Nephron progenitor cell (in vitro differentiated cells): ENCODE data around the gene PLCH2.
"Not testable (repeated sequence)": the region's sequence is repeated elsewhere in the genome, so short reads cannot be mapped to it uniquely, and the experiment has no call there.

Experiments
- DNase-seq: peaks from one replicate; pipeline ENCODE4 v3.0.0; 2021
- H3K27ac Mint-ChIP-seq: 2 replicates; pipeline ENCODE4 v1.8.0; 2021; ENCODE audit warnings: mild to moderate bottlenecking, moderate library complexity, mixed read lengths
- H3K27me3 Mint-ChIP-seq: 2 replicates; pipeline ENCODE4 v1.8.0; 2021; ENCODE audit warnings: mild to moderate bottlenecking, low read depth, mixed read lengths; ENCODE audit not compliant: poor library complexity
- H3K36me3 Mint-ChIP-seq: 2 replicates; pipeline ENCODE4 v1.8.0; 2021; ENCODE audit warnings: low read depth, mixed read lengths
- H3K4me1 Mint-ChIP-seq: 2 replicates; pipeline ENCODE4 v1.8.0; 2021; ENCODE audit warnings: mixed read lengths
- H3K4me3 Mint-ChIP-seq: 2 replicates; pipeline ENCODE4 v1.8.0; 2021; ENCODE audit warnings: mild to moderate bottlenecking, moderate library complexity, mixed read lengths
- H3K9me3 Mint-ChIP-seq: 2 replicates; pipeline ENCODE4 v1.8.0; 2021; ENCODE audit warnings: mild to moderate bottlenecking, moderate library complexity, mixed read lengths
- TF ChIP-seq, protein P1 (sequence below): fragments of 200-600 bp; sonication (generic); IDR thresholded peaks from 2 replicates; pipeline ENCODE4 v1.5.0; 2021; ENCODE audit warnings: antibody characterized with exemption

PLCH2 gene

DNA sequence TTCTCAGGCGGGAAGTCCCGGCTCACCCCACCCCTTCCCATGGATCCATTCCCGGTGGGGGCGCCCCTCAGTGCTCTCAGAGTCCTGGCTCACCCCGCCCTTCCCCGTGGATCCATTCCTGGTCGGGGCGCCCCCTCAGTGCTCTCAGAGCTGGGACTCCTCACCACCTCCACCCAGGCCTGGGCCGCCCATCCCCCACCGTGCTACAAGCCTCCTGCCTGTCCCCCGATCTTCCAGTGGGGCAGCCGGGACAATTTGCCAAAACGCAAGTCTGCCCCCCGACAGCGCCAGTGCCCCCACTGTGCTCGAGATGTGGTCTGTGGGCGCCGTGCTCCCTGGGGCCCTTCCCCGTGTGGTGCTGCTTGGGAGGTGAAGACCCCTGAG lies 23.2 kb upstream of the PLCH2 start:
- DNase-seq = no peak
- H3K9me3 Mint-ChIP-seq = no peaks in the 10 kb centered on the region
- TF ChIP-seq, protein P1, sequence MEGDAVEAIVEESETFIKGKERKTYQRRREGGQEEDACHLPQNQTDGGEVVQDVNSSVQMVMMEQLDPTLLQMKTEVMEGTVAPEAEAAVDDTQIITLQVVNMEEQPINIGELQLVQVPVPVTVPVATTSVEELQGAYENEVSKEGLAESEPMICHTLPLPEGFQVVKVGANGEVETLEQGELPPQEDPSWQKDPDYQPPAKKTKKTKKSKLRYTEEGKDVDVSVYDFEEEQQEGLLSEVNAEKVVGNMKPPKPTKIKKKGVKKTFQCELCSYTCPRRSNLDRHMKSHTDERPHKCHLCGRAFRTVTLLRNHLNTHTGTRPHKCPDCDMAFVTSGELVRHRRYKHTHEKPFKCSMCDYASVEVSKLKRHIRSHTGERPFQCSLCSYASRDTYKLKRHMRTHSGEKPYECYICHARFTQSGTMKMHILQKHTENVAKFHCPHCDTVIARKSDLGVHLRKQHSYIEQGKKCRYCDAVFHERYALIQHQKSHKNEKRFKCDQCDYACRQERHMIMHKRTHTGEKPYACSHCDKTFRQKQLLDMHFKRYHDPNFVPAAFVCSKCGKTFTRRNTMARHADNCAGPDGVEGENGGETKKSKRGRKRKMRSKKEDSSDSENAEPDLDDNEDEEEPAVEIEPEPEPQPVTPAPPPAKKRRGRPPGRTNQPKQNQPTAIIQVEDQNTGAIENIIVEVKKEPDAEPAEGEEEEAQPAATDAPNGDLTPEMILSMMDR = no peak
- peaks cover 14% of the 10 kb centered on the region for H3K4me1 Mint-ChIP-seq
- no peaks in the 10 kb centered on the region for H3K36me3 Mint-ChIP-seq
- peaks cover 7% of the 10 kb centered on the region for H3K27me3 Mint-ChIP-seq
- H3K27ac Mint-ChIP-seq = no peak overlapping the region
- no peak overlapping the region for H3K4me3 Mint-ChIP-seq

DNA sequence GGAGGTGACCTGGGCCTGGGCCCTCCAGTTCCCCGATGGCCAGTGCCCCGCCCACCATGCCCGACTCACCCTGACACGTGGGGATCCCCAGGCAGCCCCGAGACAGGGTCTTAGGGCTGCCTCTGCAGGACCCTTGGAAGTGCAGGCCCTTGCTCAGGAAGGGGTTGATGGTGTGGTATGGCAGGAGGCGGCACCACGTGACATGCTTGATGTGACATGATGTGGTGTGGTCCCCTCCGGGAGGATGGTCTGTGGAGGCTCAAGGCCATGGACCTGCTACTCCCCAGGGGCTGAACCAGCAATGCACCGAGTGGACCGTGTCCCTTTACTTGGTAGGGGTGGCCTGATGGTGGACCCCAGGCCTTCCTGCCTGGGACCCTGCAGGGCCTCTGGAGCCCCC lies 21.9 kb upstream of the PLCH2 start:
- H3K36me3 Mint-ChIP-seq = no peaks in the 10 kb centered on the region
- peaks cover under 1% of the 10 kb centered on the region for H3K27me3 Mint-ChIP-seq
- no peak overlapping the region for H3K4me3 Mint-ChIP-seq
- peaks cover 8% of the 10 kb centered on the region for H3K4me1 Mint-ChIP-seq
- TF ChIP-seq, protein P1 = no peak
- H3K9me3 Mint-ChIP-seq = no peaks in the 10 kb centered on the region
- no peak overlapping the region for H3K27ac Mint-ChIP-seq
- DNase-seq = no peak

DNA sequence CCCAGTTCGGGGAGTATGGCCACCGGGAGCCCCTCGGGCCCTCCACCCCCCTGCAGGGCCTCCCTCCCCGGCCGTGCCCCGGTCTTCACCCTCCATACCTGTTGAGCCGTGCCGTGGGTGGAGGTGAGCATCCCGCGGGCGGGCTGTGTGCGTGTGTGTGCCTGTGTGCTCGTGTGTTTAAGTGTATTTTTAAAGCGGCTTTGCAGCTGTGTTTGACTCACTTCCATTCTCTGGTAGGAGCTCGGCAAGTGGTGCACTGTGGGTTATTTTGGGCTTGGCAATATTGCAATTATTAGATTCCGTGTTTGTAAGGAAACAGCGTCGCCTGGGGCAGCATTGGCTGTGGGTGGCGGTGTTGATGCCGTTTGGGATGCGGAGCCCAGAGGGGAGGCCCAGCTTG lies 20.3 kb upstream of the PLCH2 start:
- TF ChIP-seq, protein P1 = no peak
- Mint-ChIP-seq H3K27ac (no peak overlapping the region), H3K36me3 (no peaks in the 10 kb centered on the region), H3K27me3 (no peaks in the 10 kb centered on the region), H3K9me3 (no peaks in the 10 kb centered on the region), H3K4me1 (peaks cover 16% of the 10 kb centered on the region), H3K4me3 (no peak overlapping the region)
- DNase-seq = no peak

DNA sequence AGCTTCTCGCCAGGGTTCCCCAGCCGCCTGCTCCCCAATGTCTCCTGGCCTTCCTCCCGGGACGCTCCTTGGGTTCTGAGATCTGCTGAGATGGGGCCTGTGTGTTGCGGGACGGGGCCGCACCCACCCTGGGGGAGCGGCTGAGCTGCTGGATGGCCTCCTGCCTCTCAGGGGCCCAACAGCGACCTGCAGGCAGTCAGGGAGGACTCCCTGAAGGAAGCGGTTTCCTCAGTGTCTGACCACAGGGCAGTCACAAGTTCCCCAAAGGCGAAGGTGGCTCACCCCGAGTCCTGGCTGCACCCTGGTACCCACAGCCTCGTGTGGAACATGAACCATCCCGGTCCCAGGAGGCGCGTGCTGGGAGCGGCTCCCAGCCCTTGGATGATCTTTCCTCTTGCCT lies 18.6 kb upstream of the PLCH2 start:
- no peaks in the 10 kb centered on the region for H3K36me3 Mint-ChIP-seq
- H3K9me3 Mint-ChIP-seq = no peaks in the 10 kb centered on the region
- H3K4me1 Mint-ChIP-seq = peaks cover 20% of the 10 kb centered on the region
- H3K27ac Mint-ChIP-seq = no peak overlapping the region
- H3K4me3 Mint-ChIP-seq = no peak overlapping the region
- TF ChIP-seq, protein P1 = no peak
- H3K27me3 Mint-ChIP-seq = no peaks in the 10 kb centered on the region
- DNase-seq = no peak

DNA sequence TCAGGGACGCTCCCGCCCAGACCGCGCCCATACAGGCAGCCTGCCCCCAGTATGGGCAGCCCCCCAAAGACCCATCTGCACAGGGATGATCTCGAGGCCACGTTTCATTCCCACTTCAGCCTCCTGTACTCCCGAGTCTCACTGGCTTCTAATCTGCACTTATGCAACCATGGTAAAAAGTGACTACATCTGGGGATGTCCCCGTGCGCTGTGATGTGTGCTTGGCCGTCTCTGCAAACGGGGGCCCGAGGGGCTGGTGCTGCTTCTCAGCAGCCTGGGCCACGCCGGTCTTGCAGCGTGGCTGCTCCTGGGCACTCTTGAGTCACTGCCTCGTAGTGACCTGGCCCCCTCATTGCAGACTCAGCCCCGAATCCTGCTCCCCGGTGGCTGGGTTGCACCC lies 17.4 kb upstream of the PLCH2 start:
- DNase-seq = no peak
- H3K4me1 Mint-ChIP-seq = peaks cover 24% of the 10 kb centered on the region
- no peaks in the 10 kb centered on the region for H3K9me3 Mint-ChIP-seq
- H3K27ac Mint-ChIP-seq = no peak overlapping the region
- H3K4me3 Mint-ChIP-seq = no peak overlapping the region
- no peaks in the 10 kb centered on the region for H3K36me3 Mint-ChIP-seq
- H3K27me3 Mint-ChIP-seq = peaks cover 8% of the 10 kb centered on the region
- TF ChIP-seq, protein P1 = no peak

DNA sequence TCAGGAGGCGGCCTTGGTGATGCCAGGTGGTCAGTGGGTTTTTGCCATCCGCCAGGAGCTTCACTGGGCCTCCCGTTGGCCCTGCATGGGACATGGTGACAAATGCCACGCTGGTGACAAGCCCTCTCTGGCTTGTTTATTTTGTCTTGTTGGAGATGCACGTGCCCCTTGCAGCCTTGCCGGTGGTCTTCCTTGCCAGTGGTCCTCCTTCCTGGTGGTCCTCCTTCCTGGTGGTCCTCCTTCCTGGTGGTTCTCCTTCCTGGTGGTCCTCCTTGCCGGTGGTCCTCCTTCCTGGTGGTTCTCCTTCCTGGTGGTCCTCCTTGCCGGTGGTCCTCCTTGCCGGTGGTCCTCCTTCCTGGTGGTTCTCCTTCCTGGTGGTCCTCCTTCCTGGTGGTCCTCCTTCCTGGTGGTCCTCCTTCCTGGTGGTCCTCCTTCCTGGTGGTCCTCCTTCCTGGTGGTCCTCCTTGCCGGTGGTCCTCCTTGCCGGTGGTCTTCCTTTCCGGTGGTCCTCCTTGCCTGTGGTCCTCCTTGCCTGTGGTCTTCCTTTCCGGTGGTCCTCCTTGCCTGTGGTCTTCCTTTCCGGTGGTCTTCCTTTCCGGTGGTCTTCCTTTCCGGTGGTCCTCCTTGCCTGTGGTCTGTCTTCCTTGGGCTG lies 16.9 kb upstream of the PLCH2 start:
- H3K27ac Mint-ChIP-seq, DNase-seq, H3K36me3 Mint-ChIP-seq, H3K9me3 Mint-ChIP-seq, H3K4me3 Mint-ChIP-seq: not testable (repeated sequence)
- peaks cover 24% of the 10 kb centered on the region for H3K4me1 Mint-ChIP-seq
- H3K27me3 Mint-ChIP-seq = peaks cover 14% of the 10 kb centered on the region
